HL-60 (cell line): ENCODE results near the gene UBTD2.
A peak's percentile ranks its signal among the peaks of the same experiment; 100 is the strongest.

Source experiments
- DNase-seq, 2 experiments: peaks; one replicate each; pipeline ENCODE4 v3.0.0-alpha.2; 2010 to 2020; ENCODE audit warnings: low read depth in 1 of 2, low spot score in 1 of 2
- H3K27ac ChIP-seq: fragments of 250-450 bp; sonication (Bioruptor Pico); replicated peaks from 2 replicates; pipeline ENCODE4 v1.5.1; 2020; ENCODE audit warnings: mild to moderate bottlenecking, moderate library complexity
- H3K27me3 ChIP-seq: fragments of 250-450 bp; sonication (Bioruptor Pico); 2 replicates; pipeline ENCODE4 v1.5.1; 2021; ENCODE audit warnings: mild to moderate bottlenecking, moderate library complexity; ENCODE audit not compliant: insufficient read depth, poor library complexity, severe bottlenecking
- H3K4me3 ChIP-seq: replicated peaks from 2 replicates; pipeline ENCODE4 v1.5.1; 2011; ENCODE audit warnings: mild to moderate bottlenecking, control low read depth, low read length; ENCODE audit not compliant: insufficient read depth
- GABPA ChIP-seq: IDR thresholded peaks from 2 replicates; pipeline ENCODE4 v1.6.1; 2012; ENCODE audit warnings: low read depth
- POLR2AphosphoS5 ChIP-seq: IDR thresholded peaks from 2 replicates; pipeline ENCODE4 v1.6.1; 2012; ENCODE audit warnings: low read depth
- SPI1 ChIP-seq: IDR thresholded peaks from 2 replicates; pipeline ENCODE4 v1.6.1; 2012; ENCODE audit warnings: low read depth, mild to moderate bottlenecking, borderline replicate concordance
- TF ChIP-seq, protein P1 (sequence below): IDR thresholded peaks from one replicate; pipeline ENCODE4 v1.5.1; 2011; ENCODE audit warnings: low read length, control low read depth, inconsistent platforms; ENCODE audit not compliant: insufficient read depth
- TF ChIP-seq, protein P2 (sequence below): IDR thresholded peaks from 2 replicates; pipeline ENCODE4 v1.6.1; 2012; ENCODE audit warnings: low read depth; ENCODE audit not compliant: insufficient replicate concordance

Gene UBTD2

DNA sequence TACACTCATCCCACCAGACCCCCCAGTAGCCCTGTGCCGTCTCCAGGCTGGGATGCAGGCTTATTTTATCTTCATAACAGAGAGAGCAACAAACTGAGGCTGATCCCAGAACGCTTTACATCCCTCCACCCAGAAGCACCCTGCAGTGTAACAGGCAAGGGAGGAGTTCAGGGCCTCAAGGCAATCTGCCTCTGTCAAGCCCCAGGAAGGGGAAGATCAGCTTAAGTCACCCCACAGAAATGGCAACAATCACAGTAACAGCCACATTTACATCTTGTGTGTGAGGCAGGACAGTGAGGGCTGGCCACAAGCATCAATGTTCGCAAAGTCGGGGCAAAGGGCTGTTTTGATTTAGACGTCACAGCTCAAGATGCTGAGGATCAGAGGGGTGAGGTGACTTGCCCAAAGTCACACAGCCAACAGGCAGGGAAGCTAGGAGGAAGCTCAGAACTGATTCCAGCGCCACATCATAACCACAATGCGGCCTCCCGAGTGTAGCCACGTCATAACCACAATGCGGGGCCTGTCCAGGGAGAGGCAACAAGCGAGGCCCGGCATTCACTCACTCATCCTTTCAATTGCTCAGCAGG lies 109.9 kb downstream of the UBTD2 start:
- peak overlapping the region; percentile 42; the same call in 1 of the 2 replicates for H3K4me3 ChIP-seq
- TF ChIP-seq, protein P1, sequence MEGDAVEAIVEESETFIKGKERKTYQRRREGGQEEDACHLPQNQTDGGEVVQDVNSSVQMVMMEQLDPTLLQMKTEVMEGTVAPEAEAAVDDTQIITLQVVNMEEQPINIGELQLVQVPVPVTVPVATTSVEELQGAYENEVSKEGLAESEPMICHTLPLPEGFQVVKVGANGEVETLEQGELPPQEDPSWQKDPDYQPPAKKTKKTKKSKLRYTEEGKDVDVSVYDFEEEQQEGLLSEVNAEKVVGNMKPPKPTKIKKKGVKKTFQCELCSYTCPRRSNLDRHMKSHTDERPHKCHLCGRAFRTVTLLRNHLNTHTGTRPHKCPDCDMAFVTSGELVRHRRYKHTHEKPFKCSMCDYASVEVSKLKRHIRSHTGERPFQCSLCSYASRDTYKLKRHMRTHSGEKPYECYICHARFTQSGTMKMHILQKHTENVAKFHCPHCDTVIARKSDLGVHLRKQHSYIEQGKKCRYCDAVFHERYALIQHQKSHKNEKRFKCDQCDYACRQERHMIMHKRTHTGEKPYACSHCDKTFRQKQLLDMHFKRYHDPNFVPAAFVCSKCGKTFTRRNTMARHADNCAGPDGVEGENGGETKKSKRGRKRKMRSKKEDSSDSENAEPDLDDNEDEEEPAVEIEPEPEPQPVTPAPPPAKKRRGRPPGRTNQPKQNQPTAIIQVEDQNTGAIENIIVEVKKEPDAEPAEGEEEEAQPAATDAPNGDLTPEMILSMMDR = no peak
- no peak for TF ChIP-seq SPI1
- TF ChIP-seq POLR2AphosphoS5 = peak; percentile 63
- H3K27ac ChIP-seq = peak overlapping the region; percentile 82
- peak; percentile 63 to 90 for DNase-seq
- H3K27me3 ChIP-seq = no peaks in the 10 kb centered on the region

DNA sequence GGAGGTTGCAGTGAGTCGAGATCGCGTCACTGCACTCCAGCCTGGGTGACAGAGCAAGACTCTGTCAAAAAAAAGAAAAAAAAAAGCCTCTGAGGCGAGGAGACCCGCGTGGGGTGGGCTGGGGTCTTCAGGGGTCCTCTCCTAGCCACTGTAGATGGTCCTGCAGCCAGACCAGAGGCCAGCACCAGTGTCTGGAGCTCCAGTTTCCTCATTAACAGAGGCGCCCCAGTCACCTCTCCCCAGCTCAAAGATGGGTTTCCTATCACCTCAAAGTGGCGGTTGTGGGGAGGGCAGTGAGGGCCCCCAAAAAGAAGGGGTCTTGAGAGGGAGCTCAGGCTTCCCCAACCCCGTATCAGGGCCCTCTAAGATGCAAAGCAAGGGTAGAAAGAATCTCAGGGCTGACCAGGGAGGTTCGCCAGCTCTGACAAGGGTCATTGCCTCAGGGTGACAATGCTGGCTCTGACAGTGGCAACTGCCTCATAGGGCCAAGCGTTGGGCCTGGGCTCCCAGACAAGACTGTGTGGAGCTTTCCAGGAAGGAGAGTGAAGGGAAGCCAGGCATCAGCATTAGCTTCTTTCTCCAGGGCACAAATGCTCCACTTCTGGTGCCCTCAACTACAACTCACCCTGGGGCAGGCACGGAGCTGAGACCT lies 110.5 kb downstream of the UBTD2 start:
- DNase-seq = no peak
- H3K4me3 ChIP-seq = no peak overlapping the region
- H3K27ac ChIP-seq = no peak overlapping the region
- no peaks in the 10 kb centered on the region for H3K27me3 ChIP-seq
- TF ChIP-seq POLR2AphosphoS5 (no peak), GABPA (no peak), SPI1 (no peak)
- TF ChIP-seq, protein P2, sequence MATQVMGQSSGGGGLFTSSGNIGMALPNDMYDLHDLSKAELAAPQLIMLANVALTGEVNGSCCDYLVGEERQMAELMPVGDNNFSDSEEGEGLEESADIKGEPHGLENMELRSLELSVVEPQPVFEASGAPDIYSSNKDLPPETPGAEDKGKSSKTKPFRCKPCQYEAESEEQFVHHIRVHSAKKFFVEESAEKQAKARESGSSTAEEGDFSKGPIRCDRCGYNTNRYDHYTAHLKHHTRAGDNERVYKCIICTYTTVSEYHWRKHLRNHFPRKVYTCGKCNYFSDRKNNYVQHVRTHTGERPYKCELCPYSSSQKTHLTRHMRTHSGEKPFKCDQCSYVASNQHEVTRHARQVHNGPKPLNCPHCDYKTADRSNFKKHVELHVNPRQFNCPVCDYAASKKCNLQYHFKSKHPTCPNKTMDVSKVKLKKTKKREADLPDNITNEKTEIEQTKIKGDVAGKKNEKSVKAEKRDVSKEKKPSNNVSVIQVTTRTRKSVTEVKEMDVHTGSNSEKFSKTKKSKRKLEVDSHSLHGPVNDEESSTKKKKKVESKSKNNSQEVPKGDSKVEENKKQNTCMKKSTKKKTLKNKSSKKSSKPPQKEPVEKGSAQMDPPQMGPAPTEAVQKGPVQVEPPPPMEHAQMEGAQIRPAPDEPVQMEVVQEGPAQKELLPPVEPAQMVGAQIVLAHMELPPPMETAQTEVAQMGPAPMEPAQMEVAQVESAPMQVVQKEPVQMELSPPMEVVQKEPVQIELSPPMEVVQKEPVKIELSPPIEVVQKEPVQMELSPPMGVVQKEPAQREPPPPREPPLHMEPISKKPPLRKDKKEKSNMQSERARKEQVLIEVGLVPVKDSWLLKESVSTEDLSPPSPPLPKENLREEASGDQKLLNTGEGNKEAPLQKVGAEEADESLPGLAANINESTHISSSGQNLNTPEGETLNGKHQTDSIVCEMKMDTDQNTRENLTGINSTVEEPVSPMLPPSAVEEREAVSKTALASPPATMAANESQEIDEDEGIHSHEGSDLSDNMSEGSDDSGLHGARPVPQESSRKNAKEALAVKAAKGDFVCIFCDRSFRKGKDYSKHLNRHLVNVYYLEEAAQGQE = no peak
- TF ChIP-seq, protein P1 = no peak

DNA sequence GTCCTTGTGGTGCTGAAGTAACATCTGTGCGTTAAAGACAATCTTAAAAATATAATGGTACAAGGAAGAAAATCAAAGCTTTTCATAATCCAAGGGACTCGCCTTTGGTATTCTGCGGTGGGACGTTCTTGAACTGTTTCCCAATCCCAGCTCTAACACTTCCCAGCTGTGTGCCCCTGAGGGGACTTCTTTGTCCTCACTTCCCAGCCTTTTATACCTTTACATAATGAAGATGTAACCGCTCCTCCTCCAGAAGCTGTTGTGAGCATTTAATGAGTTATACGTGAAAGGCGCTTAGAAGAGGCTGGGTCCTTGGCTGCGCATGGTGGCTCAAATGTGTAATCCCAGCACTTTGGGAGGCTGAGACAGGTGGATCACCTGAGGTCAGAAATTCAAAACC lies 112.4 kb downstream of the UBTD2 start:
- no peaks in the 10 kb centered on the region for H3K27me3 ChIP-seq
- TF ChIP-seq POLR2AphosphoS5 (no peak), SPI1 (no peak), GABPA (no peak)
- TF ChIP-seq, protein P2 = no peak
- TF ChIP-seq, protein P1 = no peak
- no peak overlapping the region for H3K4me3 ChIP-seq
- DNase-seq = no peak
- no peak overlapping the region for H3K27ac ChIP-seq

DNA sequence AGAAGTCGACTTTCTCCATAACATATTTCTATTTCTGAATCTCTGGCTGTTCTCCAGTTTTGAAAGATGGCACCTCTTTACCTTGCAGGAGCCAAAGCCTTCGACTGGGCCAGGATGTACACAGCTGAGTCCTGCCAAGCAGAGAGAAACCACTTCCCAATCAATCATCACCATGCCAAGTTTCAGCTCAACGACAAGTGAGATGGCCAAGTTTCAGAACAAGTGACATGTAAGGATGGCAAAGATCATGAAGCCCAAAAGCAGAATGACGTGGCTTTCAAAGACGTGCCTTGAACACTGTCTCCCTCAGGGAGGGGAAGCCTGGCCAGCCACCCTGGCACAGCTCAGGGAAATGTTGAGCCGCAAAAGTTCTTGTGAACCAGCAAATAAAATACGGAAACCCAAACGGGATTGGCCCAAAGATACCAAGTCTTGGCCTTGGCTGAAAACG lies 113.3 kb downstream of the UBTD2 start:
- no peak for DNase-seq
- H3K27ac ChIP-seq = no peak overlapping the region
- TF ChIP-seq, protein P2 = no peak
- TF ChIP-seq POLR2AphosphoS5 (no peak), GABPA (no peak), SPI1 (no peak)
- TF ChIP-seq, protein P1 = no peak
- no peaks in the 10 kb centered on the region for H3K27me3 ChIP-seq
- H3K4me3 ChIP-seq = no peak overlapping the region
